ENCODE measurements around the gene ADM2.

- TF ChIP-seq PRDM15 (CRISPR knock-in tag; IDR thresholded peaks at IDR 0.05) = no peak
- no peak for TF ChIP-seq CTCF (IDR thresholded peaks at IDR 0.05)
- TF ChIP-seq ZNF263 (CRISPR knock-in tag; IDR thresholded peaks at IDR 0.05; ENCODE audit: low read depth) = no peak
- no peak for TF ChIP-seq STAT6 (CRISPR knock-in tag; conservative IDR thresholded peaks at IDR 0.05; ENCODE audit: low read depth)
- TF ChIP-seq USF2 (CRISPR knock-in tag; IDR thresholded peaks at IDR 0.05) = no peak
- TF ChIP-seq, protein P1, sequence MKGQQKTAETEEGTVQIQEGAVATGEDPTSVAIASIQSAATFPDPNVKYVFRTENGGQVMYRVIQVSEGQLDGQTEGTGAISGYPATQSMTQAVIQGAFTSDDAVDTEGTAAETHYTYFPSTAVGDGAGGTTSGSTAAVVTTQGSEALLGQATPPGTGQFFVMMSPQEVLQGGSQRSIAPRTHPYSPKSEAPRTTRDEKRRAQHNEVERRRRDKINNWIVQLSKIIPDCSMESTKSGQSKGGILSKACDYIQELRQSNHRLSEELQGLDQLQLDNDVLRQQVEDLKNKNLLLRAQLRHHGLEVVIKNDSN (CRISPR knock-in tag; IDR thresholded peaks at IDR 0.05) = no peak
- TF ChIP-seq NR1H2 (CRISPR knock-in tag; IDR thresholded peaks at IDR 0.05) = no peak
- TF ChIP-seq, protein P2, sequence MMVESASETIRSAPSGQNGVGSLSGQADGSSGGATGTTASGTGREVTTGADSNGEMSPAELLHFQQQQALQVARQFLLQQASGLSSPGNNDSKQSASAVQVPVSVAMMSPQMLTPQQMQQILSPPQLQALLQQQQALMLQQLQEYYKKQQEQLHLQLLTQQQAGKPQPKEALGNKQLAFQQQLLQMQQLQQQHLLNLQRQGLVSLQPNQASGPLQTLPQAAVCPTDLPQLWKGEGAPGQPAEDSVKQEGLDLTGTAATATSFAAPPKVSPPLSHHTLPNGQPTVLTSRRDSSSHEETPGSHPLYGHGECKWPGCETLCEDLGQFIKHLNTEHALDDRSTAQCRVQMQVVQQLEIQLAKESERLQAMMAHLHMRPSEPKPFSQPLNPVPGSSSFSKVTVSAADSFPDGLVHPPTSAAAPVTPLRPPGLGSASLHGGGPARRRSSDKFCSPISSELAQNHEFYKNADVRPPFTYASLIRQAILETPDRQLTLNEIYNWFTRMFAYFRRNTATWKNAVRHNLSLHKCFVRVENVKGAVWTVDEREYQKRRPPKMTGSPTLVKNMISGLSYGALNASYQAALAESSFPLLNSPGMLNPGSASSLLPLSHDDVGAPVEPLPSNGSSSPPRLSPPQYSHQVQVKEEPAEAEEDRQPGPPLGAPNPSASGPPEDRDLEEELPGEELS (CRISPR knock-in tag; IDR thresholded peaks at IDR 0.05) = no peak
These were observed at the start of gene ADM2 for GRCh38 chr22:50481440-50482106.
